SIG-M5 treated with dmso at 0.1 percent for 504 hours (cell line): Measurements from ENCODE around the gene HOMER3.
"Not testable (repeated sequence)": the region's sequence is repeated elsewhere in the genome, so short reads cannot be mapped to it uniquely, and the experiment has no call there.

ENCODE experiments used
- DNase-seq: peaks from one replicate; lab custom pipeline; 2025; ENCODE audit not compliant: unreplicated experiment; lab: John Stamatoyannopoulos, UW

The HOMER3 gene

DNA sequence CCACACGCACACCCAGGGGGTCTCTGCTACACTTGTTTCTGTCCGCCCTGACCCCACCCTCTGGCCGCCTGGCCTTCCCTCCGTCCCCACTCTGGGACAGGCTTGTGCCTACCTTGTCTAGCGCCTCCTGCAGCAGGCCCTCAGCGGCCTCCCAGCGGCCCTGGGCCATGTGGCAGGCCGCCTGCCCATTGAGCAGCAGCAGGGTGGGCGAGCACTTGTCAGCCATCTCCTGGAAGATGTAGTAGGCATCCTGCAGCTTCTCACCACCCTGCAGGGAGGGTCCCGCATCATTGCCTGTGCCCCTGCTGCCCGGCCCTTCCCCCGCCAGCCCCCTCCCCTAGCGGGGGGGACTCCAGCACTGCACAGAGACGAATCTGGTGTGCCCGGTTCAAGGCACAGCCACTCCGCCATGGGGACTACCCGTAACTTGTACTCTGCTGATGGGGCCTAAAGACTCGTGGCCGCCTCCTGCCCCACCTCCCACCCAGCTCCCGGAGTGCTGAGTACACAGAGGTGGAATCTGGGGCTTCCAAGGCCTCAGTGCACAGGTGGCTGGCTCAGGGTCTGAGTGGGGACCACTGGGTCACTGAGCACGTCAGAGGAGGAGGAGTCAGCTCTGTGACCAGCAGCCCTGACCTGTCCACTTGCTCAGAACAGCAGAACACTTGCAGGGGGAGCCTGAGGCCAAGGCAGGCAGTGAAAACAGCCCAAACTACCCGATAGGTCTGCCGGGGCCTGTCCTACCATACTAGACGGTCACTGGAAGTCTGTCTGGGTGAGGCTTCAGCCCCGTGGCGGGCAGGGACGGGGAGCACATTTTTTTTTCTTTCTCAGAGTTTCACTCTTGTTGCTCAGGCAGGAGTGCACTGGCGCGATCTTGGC is 37.6 kb downstream of the HOMER3 start:
- DNase-seq, result no peak

DNA sequence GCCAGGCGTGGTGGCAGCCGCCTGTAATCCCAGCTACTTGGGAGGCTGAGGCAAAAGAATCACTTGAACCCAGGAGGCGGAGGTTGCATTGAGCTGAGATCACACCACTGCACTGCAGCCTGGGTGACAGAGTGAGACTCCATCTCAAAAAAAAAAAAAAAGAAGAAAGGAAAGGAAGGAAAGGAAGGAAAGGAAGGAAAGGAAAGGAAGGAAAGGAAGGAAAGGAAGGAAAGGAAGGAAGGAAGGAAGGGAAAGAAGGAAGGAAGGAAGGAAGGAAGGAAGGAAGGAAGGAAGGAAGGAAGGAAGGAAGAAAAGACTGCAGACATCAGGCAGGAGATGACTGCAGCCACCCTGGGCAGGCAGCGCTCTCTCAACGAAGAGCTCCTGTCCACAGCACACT is 38.5 kb downstream of the HOMER3 start:
- DNase-seq, result not testable (repeated sequence)

DNA sequence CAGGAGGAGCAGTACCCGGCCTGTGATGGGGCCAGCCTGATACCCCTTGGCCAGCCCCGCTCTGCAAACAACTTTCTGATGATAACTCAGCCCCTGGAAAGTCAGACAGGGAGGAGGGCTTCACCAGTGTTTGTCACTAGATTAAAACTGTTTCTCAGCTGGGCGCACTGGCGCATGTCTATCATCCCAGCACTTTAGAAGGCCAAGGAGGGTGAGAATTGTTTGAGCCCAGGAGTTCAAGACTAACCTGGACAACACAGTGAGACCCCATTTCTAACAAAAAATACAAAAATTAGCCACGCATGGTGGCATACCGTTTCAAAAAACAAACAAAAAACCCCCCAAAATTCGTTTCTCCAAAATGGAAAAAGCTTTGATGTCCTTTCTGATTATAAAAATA is 39.5 kb downstream of the HOMER3 start:
- no peak for DNase-seq

DNA sequence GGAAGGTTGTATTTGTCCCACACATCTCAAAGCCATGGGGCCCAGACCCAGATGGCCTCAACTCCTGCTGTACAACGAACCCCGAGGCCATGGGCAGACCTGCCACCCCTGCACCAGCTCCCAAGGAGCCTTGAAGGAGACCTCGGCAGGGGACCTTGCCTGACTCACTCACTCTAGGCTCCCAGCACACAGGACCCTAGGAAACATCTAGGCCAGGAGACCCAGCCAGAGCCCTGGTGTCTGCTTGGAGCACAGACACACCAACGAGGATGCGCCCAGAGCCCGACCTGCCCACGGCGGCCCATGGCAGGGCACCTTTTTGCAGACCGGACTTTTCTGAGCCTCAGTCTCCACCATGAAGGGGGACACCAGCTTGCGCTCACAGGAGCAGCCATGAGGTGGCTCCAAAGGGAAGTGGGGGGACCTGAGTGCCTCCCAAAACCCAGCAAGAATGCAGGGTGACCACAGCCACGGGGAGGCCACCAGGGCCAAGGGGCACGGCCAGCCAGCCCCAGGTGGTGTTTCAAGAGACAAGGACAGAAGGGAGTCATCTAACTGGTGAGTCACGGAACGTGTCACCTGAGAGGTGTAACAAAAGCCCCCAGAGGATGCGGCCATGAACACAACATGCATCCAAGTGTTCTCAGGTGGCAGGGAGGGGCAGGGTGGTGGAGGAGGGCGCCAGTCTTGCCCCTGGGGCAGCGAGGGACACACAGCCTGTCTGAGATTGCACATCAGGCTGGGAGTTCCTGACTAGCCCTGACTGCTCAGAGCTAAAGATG is 40.1 kb downstream of the HOMER3 start:
- DNase-seq, result no peak

DNA sequence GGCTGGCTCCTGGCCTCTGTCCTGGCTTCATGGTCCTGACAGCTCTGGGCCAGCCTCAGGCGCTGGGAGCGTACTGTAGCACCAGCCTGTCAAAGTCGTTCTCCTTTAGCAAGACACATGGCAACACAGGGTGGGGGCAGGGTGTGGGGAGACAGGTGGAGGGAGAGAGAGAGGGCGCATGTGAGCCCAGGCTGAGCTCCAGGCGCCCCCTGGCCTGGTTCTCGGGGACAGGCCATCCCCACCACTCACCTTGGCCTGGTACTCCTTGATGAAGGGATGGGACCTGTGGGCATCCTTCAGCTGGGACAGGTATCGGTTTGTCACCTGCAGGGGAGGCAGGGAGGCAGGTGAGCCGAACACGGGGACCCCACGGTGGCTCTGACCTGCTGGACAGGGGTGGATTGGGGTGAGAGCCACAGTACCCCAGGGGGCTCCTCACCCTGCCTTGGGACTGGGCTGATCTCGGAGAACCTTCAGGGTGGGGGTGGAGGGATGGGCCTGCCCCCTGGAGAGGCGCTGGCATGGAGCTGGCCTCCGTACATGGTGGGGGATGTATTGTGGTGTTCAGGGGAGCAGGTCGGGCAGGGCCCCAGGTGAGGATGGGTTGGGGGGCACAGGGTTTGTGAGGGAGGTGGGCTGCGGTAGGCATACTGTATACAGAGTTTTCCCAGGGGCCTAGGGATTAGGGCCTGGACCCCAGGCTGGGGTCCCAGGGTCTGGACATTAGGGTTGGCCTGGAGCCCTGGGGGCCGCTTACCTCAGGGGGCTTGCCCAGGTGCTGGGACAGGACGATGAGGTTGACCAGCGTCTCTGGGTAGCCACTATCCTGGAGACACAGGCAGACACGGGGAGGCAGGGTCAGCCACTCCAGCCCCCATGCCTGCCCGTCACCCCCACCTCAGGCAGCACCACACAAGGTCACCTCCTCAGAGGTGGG is 41.1 kb downstream of the HOMER3 start:
- DNase-seq, result no peak

DNA sequence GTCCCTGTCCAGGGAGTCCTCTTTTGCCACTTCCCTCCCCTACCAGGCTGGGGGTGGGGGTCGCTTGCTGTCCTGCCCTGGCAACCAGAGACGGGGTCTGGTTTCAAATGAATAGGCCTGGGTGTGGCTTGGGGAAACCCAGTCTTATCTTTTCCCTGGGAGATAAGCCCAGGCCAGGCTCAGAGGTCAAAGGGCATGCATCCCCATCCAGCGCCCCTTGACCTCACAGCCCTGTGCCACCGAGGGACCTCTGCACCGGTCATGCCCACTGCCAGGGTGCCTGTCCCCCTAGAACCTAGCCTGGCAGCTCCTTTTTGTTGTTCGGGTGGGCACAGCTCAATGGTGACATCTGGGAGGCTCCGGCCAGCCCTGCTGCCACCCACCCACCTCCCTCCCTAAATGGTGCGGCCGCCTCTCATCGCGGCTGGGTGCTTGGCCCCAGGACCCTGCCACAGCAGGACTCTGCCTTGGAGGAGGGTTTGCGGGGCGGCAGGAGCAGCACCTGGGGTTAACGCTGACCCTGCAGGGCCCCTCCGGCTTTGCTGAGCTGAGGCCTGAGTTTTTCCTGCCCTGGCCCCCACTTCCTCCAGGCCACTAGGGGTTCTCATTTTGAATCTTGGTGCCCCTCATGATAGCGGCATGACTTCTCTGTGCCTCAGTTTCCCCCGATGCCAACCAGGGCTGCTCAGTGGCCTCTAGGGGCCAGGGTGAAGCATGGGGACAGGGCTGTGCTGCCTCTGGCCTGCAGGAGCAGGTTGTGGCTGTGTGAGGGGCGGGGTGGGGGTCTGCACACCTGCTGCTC is 42.2 kb downstream of the HOMER3 start:
- DNase-seq, result no peak

DNA sequence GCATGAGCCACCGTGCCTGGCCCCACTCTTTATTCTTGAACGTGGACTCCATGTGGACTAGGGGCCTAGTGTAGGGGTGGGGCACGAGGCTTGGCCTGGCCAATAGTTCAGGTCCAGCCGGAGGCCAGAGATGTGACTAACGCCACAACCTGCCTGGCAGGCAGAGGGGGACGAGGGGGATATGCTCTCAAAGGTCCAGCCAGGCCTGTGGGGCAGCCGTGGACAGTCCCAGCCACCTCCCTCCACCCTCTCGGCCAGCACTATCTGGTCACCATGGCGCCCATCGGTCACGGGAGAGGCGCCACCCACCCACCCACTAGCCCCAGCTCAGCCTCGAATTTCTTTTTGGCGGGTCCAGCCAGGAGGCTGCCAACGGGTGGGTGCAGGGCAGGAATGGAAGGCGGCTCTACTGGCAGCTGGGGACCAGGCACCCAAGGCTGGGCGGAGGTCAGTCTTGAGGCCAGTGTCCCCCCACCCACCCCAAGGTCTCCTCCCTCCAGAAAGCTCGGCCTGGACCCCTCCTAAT is 42.9 kb downstream of the HOMER3 start:
- DNase-seq, result no peak

DNA sequence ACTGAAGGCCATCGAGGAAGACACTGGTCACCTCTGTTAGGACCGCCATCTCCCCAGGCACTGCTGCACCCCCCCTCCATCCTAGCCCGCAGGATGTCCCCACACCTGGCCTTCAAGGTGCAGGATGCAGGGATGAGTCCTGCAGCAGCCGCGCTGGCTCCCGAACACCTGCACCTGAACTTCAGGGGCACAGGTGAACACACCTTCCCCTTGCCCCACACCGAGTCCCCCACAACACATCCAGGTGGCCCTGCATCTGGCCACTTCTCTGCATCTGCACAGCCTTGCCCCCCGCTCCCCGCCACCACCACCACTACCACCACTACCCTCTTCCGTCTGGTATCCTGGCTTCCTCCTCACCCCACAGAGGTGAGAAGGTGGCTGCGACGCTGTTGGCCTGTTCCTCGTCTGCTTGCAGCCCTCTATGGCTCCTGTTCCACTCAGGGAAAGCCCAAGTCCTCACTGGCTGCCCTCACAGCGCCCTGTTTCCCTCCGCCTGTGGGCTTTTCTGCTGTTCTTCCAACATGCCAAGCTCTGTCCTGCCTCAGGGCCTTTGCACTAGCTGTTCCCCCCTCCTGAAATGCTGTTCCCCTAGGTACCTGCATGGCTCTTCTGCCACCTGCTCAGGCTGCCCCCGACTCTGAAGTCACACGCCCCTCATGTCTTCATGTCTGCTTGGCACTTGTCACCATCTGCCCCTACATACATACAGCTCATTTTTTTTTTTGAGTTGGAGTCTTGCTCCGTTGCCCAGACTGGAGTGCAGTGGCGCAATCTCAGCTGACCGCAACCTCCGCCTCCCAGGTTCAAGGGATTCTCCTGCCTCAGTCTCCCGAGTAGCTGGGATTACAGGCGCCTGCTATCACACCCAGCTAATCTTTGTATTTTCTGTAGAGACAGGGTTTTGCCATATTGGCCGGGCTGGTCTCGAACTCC is 43.7 kb downstream of the HOMER3 start:
- DNase-seq, result no peak

DNA sequence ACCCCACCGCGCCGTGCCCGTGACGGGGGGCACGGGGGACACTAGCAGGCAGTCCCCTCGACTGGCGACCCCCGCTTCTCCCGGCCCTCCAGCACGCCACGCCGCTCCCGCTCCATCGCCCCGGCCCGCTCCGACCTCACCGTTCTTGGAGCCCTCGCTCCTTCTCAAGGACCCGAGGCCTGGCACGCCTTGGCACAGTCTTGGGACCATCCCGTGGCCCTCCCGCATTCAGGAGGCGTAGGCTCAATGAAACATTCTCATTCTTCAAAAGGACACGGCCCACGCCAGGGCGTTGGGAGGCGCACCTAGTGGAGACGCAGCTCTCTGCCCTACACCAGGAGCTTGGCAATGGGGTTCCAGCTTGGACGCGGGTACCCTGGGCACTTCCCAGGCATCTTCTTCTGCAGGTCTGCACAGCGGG is 44.6 kb downstream of the HOMER3 start:
- no peak for DNase-seq

DNA sequence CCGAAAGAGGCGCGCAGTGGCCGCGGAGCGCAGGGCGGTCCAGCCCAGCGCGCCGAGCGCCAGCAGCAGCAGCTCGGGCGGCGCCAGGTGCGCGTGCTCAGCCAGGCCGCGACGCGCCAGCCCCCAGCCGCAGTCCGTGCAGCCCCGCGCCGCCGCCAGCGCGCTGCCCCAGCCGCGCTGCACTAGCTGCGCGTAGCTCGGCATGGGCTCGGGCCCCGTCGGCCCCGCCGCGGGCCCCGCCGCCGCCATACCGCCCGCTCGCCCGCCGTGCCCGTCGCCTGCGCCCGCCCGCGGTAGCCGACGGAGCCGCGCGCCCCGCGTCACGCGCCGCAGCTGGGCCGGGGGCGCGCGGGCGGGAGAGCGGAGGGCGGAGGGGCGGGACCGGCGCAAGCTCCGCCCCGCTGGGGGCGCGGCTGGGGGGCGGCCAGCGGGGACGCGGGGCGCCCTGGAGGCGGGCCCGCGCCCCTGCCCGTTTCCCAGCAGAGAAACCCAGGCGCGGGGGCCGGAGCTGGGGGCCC is 45.1 kb downstream of the HOMER3 start, which contains the start of gene CERS1:
TSS of gene CERS1 (minus strand) at position 335 of the 518 bp plus-strand sequence. CDS start at position 249, 86 bp downstream.
- DNase-seq, result no peak

DNA sequence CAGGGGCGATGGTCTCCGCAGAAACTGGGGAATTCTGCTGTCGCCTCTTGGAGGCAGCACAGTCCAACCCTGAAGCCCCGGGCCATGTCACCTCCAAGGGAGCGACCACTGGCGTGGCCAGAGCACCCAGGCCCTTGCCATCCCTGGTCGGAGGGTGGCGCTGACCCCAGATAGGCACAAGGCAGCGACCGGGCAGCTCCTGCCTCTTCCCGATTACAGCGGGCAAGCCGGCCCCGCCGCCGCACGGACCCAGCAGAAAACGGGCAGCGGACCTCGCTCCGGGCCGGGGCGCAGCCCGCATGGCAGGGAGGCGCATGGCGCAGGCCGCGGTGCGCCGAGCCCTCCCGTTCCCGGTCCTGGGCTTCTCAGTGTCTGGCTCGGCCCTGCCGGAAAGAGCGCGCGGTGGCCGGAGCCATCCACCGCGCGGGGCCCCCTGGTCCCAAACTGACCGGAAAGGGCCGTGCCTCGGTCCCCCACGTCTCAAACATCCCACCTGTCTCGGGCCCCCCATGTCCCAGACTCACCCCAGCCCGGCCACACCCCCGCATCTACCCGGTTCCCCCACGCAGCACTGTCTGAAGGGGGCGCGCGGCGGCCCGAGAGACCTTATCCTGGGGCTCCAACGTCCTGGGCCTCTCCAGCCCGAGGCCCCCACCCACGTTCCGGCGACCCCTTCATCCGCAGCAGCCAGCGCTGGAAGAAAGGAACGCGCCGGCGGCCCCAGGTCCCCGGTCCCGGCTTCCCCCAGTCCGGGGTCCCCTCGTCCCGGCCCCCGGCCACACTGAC is 45.8 kb downstream of the HOMER3 start:
- peak; percentile 28 for DNase-seq

DNA sequence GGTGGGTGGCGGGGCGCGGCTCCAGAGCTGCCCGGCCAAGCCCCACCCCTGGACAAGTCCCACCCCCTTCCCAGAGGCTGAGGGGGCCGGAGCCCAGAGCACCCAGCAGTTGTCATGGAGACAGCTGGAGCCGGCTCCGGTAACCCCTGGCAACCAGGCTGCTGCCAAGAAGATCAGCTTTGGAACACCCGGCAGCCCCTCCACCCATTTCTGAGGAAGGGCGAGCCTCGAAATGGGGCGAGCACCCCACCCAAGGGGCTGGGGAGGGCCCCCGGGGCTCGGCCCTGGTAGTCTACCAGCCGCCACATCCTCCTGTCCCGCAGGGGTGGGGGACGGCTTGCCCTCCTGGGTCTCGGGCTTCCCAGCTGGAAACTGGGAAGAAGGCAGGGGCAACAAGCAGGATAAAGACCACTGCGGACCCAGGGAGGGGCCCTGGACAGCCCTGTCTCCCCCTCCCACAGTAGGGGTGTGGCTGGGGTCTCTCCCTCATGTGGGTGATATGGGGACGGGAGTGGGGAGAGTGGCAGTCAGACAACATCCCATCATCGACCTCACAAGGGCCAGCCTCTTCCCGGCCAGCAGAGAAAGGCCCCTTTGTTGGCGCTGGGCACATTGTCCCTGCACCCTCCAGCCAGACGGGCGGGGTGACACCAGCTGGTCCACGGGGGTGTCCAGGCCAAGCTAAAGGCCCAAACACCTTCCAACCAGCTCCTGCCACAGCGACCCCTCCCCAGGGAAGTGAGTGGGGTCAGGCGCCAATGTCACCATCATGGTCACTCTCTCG is 46.6 kb downstream of the HOMER3 start:
- DNase-seq, result no peak

DNA sequence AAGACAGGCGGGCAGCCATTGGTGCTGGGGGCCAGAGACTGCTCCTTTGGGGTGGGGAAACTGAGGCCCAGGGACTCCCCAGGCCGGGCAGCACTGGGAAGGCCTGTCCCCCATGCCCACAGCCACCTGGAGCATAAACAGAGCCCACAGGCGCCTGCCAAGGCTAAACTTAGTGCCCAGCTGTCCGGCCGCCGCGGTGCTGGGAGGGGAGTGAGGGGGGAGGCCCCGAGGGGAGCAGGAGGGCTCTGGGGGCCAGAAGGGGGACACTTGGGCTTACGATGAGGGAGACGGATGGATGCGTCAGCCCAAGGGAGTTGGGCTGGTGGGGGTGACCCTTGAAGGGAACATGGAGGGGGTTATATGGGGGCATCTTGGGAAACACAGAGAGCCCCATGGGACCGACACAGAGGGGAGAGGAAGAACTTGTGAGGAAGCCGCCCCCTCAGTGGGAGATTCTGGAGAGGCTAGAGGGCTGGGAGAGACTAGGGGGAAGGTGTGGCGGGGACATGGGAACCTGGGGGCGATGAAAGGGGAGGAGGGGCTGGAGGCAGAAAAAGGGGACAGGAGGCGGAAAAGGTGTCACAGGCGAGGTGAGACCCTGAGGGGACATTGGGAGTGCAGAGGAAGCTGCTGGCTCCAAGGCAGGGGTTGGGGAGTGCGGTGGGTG is 47.3 kb downstream of the HOMER3 start:
- no peak for DNase-seq

DNA sequence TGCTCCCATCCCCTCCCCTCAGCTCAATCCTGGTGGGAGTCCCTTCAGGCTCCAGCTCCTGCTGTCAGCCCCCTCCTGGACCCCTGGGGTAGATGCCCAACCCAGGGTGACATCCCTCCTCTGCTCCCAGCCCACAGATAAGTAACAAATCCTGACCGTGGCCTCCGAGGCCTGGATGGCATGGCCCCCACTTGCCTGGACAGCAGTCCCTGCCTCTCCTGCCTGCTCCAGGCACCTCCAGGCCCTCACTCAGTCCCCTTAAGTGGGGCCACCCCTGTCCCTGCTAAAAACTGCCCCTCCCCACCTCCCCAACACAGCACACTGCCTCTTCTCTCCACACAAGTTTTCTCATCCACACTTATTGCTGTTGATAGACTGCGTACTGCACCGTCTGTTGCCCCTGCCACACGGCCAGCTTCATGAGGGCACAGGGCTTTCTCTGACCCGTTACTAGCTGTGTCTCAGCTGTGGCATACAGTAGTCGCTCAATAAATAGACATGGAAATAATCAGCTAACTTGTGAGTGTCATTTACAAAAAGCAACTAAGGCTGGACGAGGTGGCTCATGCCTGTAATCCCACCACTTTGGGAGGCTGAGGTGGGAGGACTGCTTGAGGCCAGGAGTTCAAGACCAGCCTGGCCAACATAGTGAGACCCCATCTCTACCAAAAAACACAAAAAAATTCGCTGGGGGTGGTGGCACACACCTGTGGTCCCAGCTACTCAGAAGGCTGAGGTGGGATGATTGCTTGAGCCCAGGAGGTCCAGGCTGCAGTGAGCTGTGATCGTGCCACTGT is 50.9 kb downstream of the HOMER3 start:
- no peak for DNase-seq

DNA sequence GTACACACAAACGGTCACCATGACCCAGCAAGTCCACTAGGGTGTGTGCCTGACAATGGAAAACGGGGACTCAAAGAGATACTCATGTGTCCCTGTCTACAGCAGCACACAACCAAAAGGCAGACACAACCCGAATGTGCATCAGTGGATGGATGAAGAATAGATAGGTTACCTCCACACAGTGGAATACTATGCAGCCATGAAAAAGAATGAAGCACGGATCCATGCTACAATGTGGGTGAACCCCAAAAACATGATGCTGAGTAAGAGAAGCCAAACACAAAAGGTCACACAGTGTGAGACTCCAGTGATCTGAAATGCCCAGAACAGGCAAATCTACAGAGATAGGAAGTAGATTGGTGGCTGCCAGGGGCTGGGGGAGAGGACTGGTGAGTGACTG is 54.0 kb downstream of the HOMER3 start:
- no peak for DNase-seq
